Smooth muscle cell (in vitro differentiated cells): ENCODE data around the gene ENKUR. TPM values are rescaled to one million over a fixed set of nuclear protein-coding genes. Genes with fewer than 3 reads are reported as not detected.

ENCODE experiments used
- DNase-seq: peaks from one replicate; lab custom pipeline; 2025; ENCODE audit not compliant: unreplicated experiment; lab: John Stamatoyannopoulos, UW
- H2AFZ ChIP-seq: fragments of 200-600 bp; sonication (generic); 2 replicates; pipeline ENCODE4 v1.6.0; 2016; ENCODE audit warnings: antibody characterized with exemption, low read depth, mild to moderate bottlenecking
- H3F3A ChIP-seq: fragments of 200-600 bp; sonication (generic); 2 replicates; pipeline ENCODE4 v1.6.0; 2017; ENCODE audit warnings: antibody characterized with exemption, low read depth
- H3K27ac ChIP-seq: fragments of 200-600 bp; sonication (generic); 2 replicates; pipeline ENCODE4 v1.5.1; 2016; ENCODE audit warnings: low read depth, mild to moderate bottlenecking
- H3K27me3 ChIP-seq: fragments of 200-600 bp; sonication (generic); 2 replicates; pipeline ENCODE4 v1.6.1; 2016; ENCODE audit warnings: low read depth, mild to moderate bottlenecking
- H3K36me3 ChIP-seq: fragments of 200-600 bp; sonication (generic); 2 replicates; pipeline ENCODE4 v1.5.1; 2016; ENCODE audit warnings: low read depth
- H3K4me1 ChIP-seq: fragments of 200-600 bp; sonication (generic); 2 replicates; pipeline ENCODE4 v1.5.1; 2016; ENCODE audit warnings: low read depth
- H3K4me2 ChIP-seq: fragments of 200-600 bp; sonication (generic); 2 replicates; pipeline ENCODE4 v1.6.0; 2016; ENCODE audit warnings: mild to moderate bottlenecking
- H3K4me3 ChIP-seq: fragments of 200-600 bp; sonication (generic); 2 replicates; pipeline ENCODE4 v1.5.1; 2016; ENCODE audit warnings: mild to moderate bottlenecking
- H3K79me2 ChIP-seq: fragments of 200-600 bp; sonication (generic); 2 replicates; pipeline ENCODE4 v1.6.0; 2016; ENCODE audit warnings: low read depth, mild to moderate bottlenecking
- H3K9ac ChIP-seq: fragments of 200-600 bp; sonication (generic); 2 replicates; pipeline ENCODE4 v1.6.0; 2016; ENCODE audit warnings: low read depth
- H3K9me3 ChIP-seq: fragments of 200-600 bp; sonication (generic); replicated peaks from 2 replicates; pipeline ENCODE4 v1.5.1; 2016; ENCODE audit warnings: low read depth
- H4K20me1 ChIP-seq: fragments of 200-600 bp; sonication (generic); 2 replicates; pipeline ENCODE4 v1.6.0; 2016; ENCODE audit warnings: low read depth
- CTCF ChIP-seq: fragments of 200-600 bp; sonication (generic); IDR thresholded peaks from 2 replicates; pipeline ENCODE4 v1.5.1; 2017; ENCODE audit warnings: borderline replicate concordance, mild to moderate bottlenecking, antibody characterized with exemption; ENCODE audit not compliant: insufficient read depth, poor library complexity, severe bottlenecking
- WGBS: methylation state at CpG from one replicate; pipeline ENCODE4 v1.1.7; 2016; ENCODE audit warnings: low lambda C conversion rate; 5-methylcytosine and 5-hydroxymethylcytosine counted together
- polyA plus RNA-seq: library from polyadenylated mRNA; unstranded; fragments of >200 nt; fragmentation: Nextera tagmentation; extraction: Ambion mirVana; gene quantifications from 2 replicates; pipeline ENCODE4 v1.2.1, GENCODE V29; 2016
- total RNA-seq: library from RNA; depleted of rRNA; stranded (reverse); fragments of >200 nt; gene quantifications from 2 replicates; pipeline ENCODE4 v1.2.3, GENCODE V29; 2014

Gene ENKUR
- total and polyA plus RNA-seq, 2 experiments from 2014 or later = 0.58 TPM; not detected in 1

GRCh38 chr10:24952143-24952706, 63.7 kb downstream of the ENKUR start, which contains the start of gene PRTFDC1:
Gene PRTFDC1 (minus strand): TSS chr10:24952606. CDS start chr10:24952575, 31 bp downstream.
- H3K79me2 ChIP-seq = no peaks in the 10 kb centered on the region
- no peaks in the 10 kb centered on the region for H3K9me3 ChIP-seq
- H3K4me2 ChIP-seq = peak within 1 kb of the TSS; percentile 87
- no peaks in the 10 kb centered on the region for H3K36me3 ChIP-seq
- TF ChIP-seq CTCF = no peak
- no peaks in the 10 kb centered on the region for H3F3A ChIP-seq
- H3K27ac ChIP-seq = peak within 1 kb of the TSS; percentile 33
- H3K4me1 ChIP-seq = peaks cover 14% of the 10 kb centered on the region
- DNase-seq = no peak
- H3K4me3 ChIP-seq = peak within 1 kb of the TSS; percentile 55
- H3K9ac ChIP-seq = peak within 1 kb of the TSS; percentile 48
- no peaks in the 10 kb centered on the region for H3K27me3 ChIP-seq
- WGBS = 4% methylated on average over 39 of the region's 56 CpGs
- no peaks in the 10 kb centered on the region for H4K20me1 ChIP-seq
- H2AFZ ChIP-seq = peak within 1 kb of the TSS; percentile 89

- peaks cover 4% of the 10 kb centered on the region for H3F3A ChIP-seq
- H3K27ac ChIP-seq = peak overlapping the region; percentile 33
- DNase-seq = no peak
- no peaks in the 10 kb centered on the region for H3K36me3 ChIP-seq
- no peaks in the 10 kb centered on the region for H3K27me3 ChIP-seq
- H3K4me1 ChIP-seq = peaks cover 14% of the 10 kb centered on the region
- no peaks in the 10 kb centered on the region for H3K79me2 ChIP-seq
- H2AFZ ChIP-seq = peak overlapping the region; percentile 89
- H3K4me2 ChIP-seq = peak overlapping the region; percentile 87
- no peak for TF ChIP-seq CTCF
- peak overlapping the region; percentile 55 for H3K4me3 ChIP-seq
- H4K20me1 ChIP-seq = no peaks in the 10 kb centered on the region
- peak overlapping the region; percentile 48 for H3K9ac ChIP-seq
- no peaks in the 10 kb centered on the region for H3K9me3 ChIP-seq
- 39% methylated on average over 10 of the region's 10 CpGs for WGBS
Observed at GRCh38 chr10:24951201-24952142, 64.5 kb downstream of the ENKUR start.

- no peak for DNase-seq
- no peaks in the 10 kb centered on the region for H3K36me3 ChIP-seq
- H3F3A ChIP-seq = peaks cover 6% of the 10 kb centered on the region
- H2AFZ ChIP-seq = no peak overlapping the region
- H3K9me3 ChIP-seq = no peaks in the 10 kb centered on the region
- H3K4me3 ChIP-seq = no peak overlapping the region
- no peak overlapping the region for H3K27ac ChIP-seq
- H3K79me2 ChIP-seq = no peaks in the 10 kb centered on the region
- H3K4me2 ChIP-seq = no peak overlapping the region
- no peaks in the 10 kb centered on the region for H3K27me3 ChIP-seq
- TF ChIP-seq CTCF = no peak
- peaks cover 14% of the 10 kb centered on the region for H3K4me1 ChIP-seq
- no peak overlapping the region for H3K9ac ChIP-seq
- H4K20me1 ChIP-seq = no peaks in the 10 kb centered on the region
- WGBS = 85% methylated on average over 5 of the region's 5 CpGs
Observed at GRCh38 chr10:24950439-24950838, 65.5 kb downstream of the ENKUR start.
